ENCODE data around the gene GPR15LG. TPM values are rescaled to one million over a fixed set of nuclear protein-coding genes. Genes with fewer than 3 reads are reported as not detected.

Gene GPR15LG
- total RNA-seq, 1 experiment from 2014 or later = not detected

DNA sequence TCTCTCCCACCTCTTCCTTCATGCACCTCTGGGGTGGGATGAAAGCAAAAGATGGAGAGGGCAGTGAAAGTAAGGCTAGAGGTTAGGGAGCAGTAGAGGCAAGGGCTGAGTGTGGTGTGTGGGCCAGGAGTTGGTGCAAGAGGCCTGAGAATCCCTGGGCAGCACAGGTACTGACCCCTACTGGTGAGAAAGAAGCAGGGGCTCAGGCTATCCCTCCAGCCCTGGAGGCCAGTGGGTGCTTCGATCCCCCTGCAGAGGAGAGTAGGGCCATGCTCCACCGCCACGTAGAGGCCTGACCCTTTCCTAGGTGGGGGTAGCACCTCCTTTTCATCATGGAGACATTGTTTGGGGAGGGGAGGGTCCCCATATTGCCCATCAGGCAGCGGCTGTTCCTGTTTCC is 30.5 kb downstream of the GPR15LG start:
- Histone ChIP-seq H3K27me3 (ENCODE audit: insufficient read depth, low read length) (peaks cover 19% of the 10 kb centered on the region), H3K36me3 (ENCODE audit: control insufficient read depth in 1 of 2, insufficient read depth in 2 of 2, low read length in 2 of 2) (no peaks in the 10 kb centered on the region), H2AFZ (ENCODE audit: low read depth, low read length, poor library complexity, severe bottlenecking) (no peak overlapping the region), H3K9me2 (ENCODE audit: insufficient read depth) (no peaks in the 10 kb centered on the region), H4K20me1 (ENCODE audit: insufficient read depth) (no peaks in the 10 kb centered on the region), H3K79me2 (ENCODE audit: insufficient read depth, low read length) (no peaks in the 10 kb centered on the region), H3K9me3 (ENCODE audit: control insufficient read depth in 1 of 2, insufficient read depth in 1 of 2, low read depth in 1 of 2, low read length in 2 of 2) (no peaks in the 10 kb centered on the region), H3K9ac (ENCODE audit: low read length) (no peak overlapping the region), H3K4me3 (replicated peaks in 1 of 2; ENCODE audit: low read depth in 1 of 2, low read length in 2 of 2) (no peak overlapping the region), H3K27ac (ENCODE audit: low read depth, low read length) (no peak overlapping the region), H3K4me2 (ENCODE audit: low read length) (no peak overlapping the region), H3K4me1 (ENCODE audit: control insufficient read depth in 1 of 2, insufficient read depth in 2 of 2, low read length in 2 of 2) (no peaks in the 10 kb centered on the region)
- ChIA-PET POLR2A (no interaction called here), CTCF (interaction anchor here (1.4 kb wide), 1 partner anchor 57 kb away, joined by 4 read pairs; no protein-coding TSS in a partner anchor), RAD21 (ENCODE audit: low non-redundant PET in 1 of 2, low total read pairs in 2 of 2, uncharacterized antibody in 2 of 2, unreplicated experiment in 2 of 2) (no interaction called here)
- peak; percentile 6 for DNase-seq (ENCODE audit: low read depth, low spot score)
- ATAC-seq = peak; percentile 68
- BruUV-seq (replicated peaks) = no TSS peak
- TF ChIP-seq JUND (IDR thresholded peaks at IDR 0.05) = no peak
- TF ChIP-seq, protein P1, sequence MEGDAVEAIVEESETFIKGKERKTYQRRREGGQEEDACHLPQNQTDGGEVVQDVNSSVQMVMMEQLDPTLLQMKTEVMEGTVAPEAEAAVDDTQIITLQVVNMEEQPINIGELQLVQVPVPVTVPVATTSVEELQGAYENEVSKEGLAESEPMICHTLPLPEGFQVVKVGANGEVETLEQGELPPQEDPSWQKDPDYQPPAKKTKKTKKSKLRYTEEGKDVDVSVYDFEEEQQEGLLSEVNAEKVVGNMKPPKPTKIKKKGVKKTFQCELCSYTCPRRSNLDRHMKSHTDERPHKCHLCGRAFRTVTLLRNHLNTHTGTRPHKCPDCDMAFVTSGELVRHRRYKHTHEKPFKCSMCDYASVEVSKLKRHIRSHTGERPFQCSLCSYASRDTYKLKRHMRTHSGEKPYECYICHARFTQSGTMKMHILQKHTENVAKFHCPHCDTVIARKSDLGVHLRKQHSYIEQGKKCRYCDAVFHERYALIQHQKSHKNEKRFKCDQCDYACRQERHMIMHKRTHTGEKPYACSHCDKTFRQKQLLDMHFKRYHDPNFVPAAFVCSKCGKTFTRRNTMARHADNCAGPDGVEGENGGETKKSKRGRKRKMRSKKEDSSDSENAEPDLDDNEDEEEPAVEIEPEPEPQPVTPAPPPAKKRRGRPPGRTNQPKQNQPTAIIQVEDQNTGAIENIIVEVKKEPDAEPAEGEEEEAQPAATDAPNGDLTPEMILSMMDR (IDR thresholded peaks at IDR 0.05 in 2 of 3, conservative IDR thresholded peaks at IDR 0.05 in 1 of 3; ENCODE audit: borderline replicate concordance in 1 of 3, insufficient read depth in 1 of 3, low read depth in 2 of 3, low read length in 2 of 3) = peak; percentile 13 to 77 (median 66); a peak in 5 of 6 replicates
- no peak for TF ChIP-seq FOSL1 (IDR thresholded peaks at IDR 0.05; ENCODE audit: low read depth)
- peak; percentile 31; the same call in 1 of the 2 replicates for TF ChIP-seq RAD21 (IDR thresholded peaks at IDR 0.05; ENCODE audit: low read depth)
- TF ChIP-seq SP1 (IDR thresholded peaks at IDR 0.05; ENCODE audit: low read depth) = no peak
- TF ChIP-seq ZNF274 (IDR thresholded peaks at IDR 0.05; ENCODE audit: low read depth, low read length) = no peak
- intact Hi-C loops (cut with micrococcal nuclease) = no loop called here

DNA sequence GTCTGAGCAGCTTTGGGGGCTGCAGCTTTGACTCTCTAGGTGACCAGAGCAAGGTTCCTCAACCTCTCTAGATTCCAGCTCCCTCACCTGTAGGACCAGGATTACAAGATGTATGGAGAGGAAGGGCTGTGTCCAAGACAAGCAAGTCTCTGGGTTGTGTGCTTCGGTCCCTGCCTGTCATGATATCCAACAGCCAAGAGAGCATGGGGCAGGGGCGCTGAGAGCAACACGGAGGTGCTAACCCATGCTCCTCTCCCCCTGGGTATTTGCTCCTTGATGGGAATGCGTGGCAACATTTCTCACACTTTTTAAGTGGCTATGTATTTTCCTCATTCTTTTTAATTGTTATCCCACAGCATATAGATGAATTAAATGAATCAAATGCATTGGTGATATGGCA is 31.0 kb downstream of the GPR15LG start:
- H3K9me2 ChIP-seq (ENCODE audit: insufficient read depth) = no peaks in the 10 kb centered on the region
- no peak overlapping the region for H2AFZ ChIP-seq (ENCODE audit: low read depth, low read length, poor library complexity, severe bottlenecking)
- H3K27me3 ChIP-seq (ENCODE audit: insufficient read depth, low read length) = peaks cover 19% of the 10 kb centered on the region
- POLR2A ChIA-PET = no interaction called here
- RAD21 ChIA-PET (ENCODE audit: low non-redundant PET in 1 of 2, low total read pairs in 2 of 2, uncharacterized antibody in 2 of 2, unreplicated experiment in 2 of 2) = no interaction called here
- ATAC-seq (no peak), DNase-seq (ENCODE audit: low read depth, low spot score) (no peak)
- intact Hi-C loops (cut with micrococcal nuclease) = loop anchor here (1.0 kb wide), 2 partner anchors 56 to 78 kb away; no protein-coding TSS in a partner anchor
- H3K27ac ChIP-seq (ENCODE audit: low read depth, low read length) = no peak overlapping the region
- no peaks in the 10 kb centered on the region for H3K4me1 ChIP-seq (ENCODE audit: control insufficient read depth in 1 of 2, insufficient read depth in 2 of 2, low read length in 2 of 2)
- CTCF ChIA-PET = interaction anchor here (1.0 to 1.7 kb wide), 3 partner anchors 13 to 57 kb away, joined by 4 to 5 read pairs (median 4); no protein-coding TSS in a partner anchor
- H3K4me3 ChIP-seq (replicated peaks in 1 of 2; ENCODE audit: low read depth in 1 of 2, low read length in 2 of 2) = no peak overlapping the region
- BruUV-seq (replicated peaks) = no TSS peak
- H3K9ac ChIP-seq (ENCODE audit: low read length) = no peak overlapping the region
- H3K79me2 ChIP-seq (ENCODE audit: insufficient read depth, low read length) = no peaks in the 10 kb centered on the region
- no peaks in the 10 kb centered on the region for H3K9me3 ChIP-seq (ENCODE audit: control insufficient read depth in 1 of 2, insufficient read depth in 1 of 2, low read depth in 1 of 2, low read length in 2 of 2)
- no peaks in the 10 kb centered on the region for H4K20me1 ChIP-seq (ENCODE audit: insufficient read depth)
- no peak overlapping the region for H3K4me2 ChIP-seq (ENCODE audit: low read length)
- no peaks in the 10 kb centered on the region for H3K36me3 ChIP-seq (ENCODE audit: control insufficient read depth in 1 of 2, insufficient read depth in 2 of 2, low read length in 2 of 2)
- no peak for TF ChIP-seq ELF1 (IDR thresholded peaks at IDR 0.05; ENCODE audit: borderline replicate concordance, low read depth)
- no peak for TF ChIP-seq ZNF274 (IDR thresholded peaks at IDR 0.05; ENCODE audit: low read depth, low read length)
- no peak for TF ChIP-seq CEBPB (IDR thresholded peaks at IDR 0.05; ENCODE audit: low read depth)
- TF ChIP-seq YY1 (IDR thresholded peaks at IDR 0.05; ENCODE audit: extremely low read depth, insufficient replicate concordance, low read depth, low read length) = no peak
- TF ChIP-seq, protein P1 (IDR thresholded peaks at IDR 0.05 in 2 of 3, conservative IDR thresholded peaks at IDR 0.05 in 1 of 3; ENCODE audit: borderline replicate concordance in 1 of 3, insufficient read depth in 1 of 3, low read depth in 2 of 3, low read length in 2 of 3) = no peak
- no peak for TF ChIP-seq TCF7L2 (IDR thresholded peaks at IDR 0.05; ENCODE audit: borderline replicate concordance, extremely low read depth, insufficient read depth, insufficient read length)
- no peak for TF ChIP-seq SRF (IDR thresholded peaks at IDR 0.05; ENCODE audit: low read depth)
- TF ChIP-seq POLR2A (IDR thresholded peaks at IDR 0.05; ENCODE audit: borderline replicate concordance, extremely low read depth, insufficient read depth, insufficient read length) = no peak
- TF ChIP-seq SP1 (IDR thresholded peaks at IDR 0.05; ENCODE audit: low read depth) = no peak
- TF ChIP-seq POLR2AphosphoS5 (IDR thresholded peaks at IDR 0.05; ENCODE audit: low read depth, low read length) = no peak
- TF ChIP-seq, protein P2, sequence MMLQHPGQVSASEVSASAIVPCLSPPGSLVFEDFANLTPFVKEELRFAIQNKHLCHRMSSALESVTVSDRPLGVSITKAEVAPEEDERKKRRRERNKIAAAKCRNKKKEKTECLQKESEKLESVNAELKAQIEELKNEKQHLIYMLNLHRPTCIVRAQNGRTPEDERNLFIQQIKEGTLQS (IDR thresholded peaks at IDR 0.05) = no peak
- no peak for TF ChIP-seq CBX3 (IDR thresholded peaks at IDR 0.05; ENCODE audit: low read depth)
